GM23338 (cell line): ENCODE results near the gene SGCD.

ENCODE experiments used
- CTCF ChIP-seq, 2 experiments: fragments of 200-600 bp in 1 of 2; sonication (generic) in 1 of 2; conservative IDR thresholded peaks; 2 replicates each; pipeline versions ENCODE4 v1.5.1 to v1.6.1; 2016 to 2017; ENCODE audit warnings: antibody characterized with exemption in 2 of 2, low read depth in 2 of 2, mild to moderate bottlenecking in 2 of 2, moderate library complexity in 1 of 2
- EZH2 ChIP-seq: fragments of 200-600 bp; sonication (generic); IDR thresholded peaks from one replicate; pipeline ENCODE4 v1.8.0; 2017; ENCODE audit warnings: antibody characterized with exemption, mild to moderate bottlenecking, low read depth; ENCODE audit not compliant: unreplicated experiment
- EZH2phosphoT487 ChIP-seq: fragments of 200-600 bp; sonication (generic); IDR thresholded peaks from one replicate; pipeline ENCODE4 v1.8.1; 2018; ENCODE audit warnings: antibody characterized with exemption; ENCODE audit not compliant: unreplicated experiment
- POLR2AphosphoS5 ChIP-seq: IDR thresholded peaks from 2 replicates; pipeline ENCODE4 v1.6.1; 2016; ENCODE audit warnings: antibody characterized with exemption, low read depth
- STAT1 ChIP-seq: IDR thresholded peaks from one replicate; pipeline ENCODE4 v1.6.1; 2016; ENCODE audit warnings: antibody characterized with exemption; ENCODE audit not compliant: unreplicated experiment
- ZNF331 ChIP-seq: fragments of 250-450 bp; sonication (Bioruptor Pico); IDR thresholded peaks from 2 replicates; pipeline ENCODE4 v1.5.0; 2020; ENCODE audit warnings: low read depth, mild to moderate bottlenecking, moderate library complexity

GRCh38 chr5:156513123-156513815, 186.3 kb downstream of the SGCD start:
- TF ChIP-seq CTCF (conservative IDR thresholded peaks at IDR 0.05; ENCODE audit: low read depth in 2 of 2): no peak
- TF ChIP-seq EZH2phosphoT487: no peak
- TF ChIP-seq POLR2AphosphoS5: no peak
- no peak for TF ChIP-seq EZH2
- TF ChIP-seq STAT1: no peak
- no peak for TF ChIP-seq ZNF331 (CRISPR knock-in tag)
